A673 (cell line): ENCODE results near the gene MRGPRF. TPM values are rescaled to one million over a fixed set of nuclear protein-coding genes. Genes with fewer than 3 reads are reported as not detected.
A peak's percentile ranks its signal among the peaks of the same experiment; 100 is the strongest.

Experiments used
- BruUV-seq: library from RNA; stranded (reverse); fragments of 400-500 nt; replicated peaks from 2 replicates; lab custom pipeline; 2021; lab: Mats Ljungman, UMichigan
- CTCF ChIA-PET: fragments of 300-600 bp; sonication (Branson Sonifier 250); formaldehyde crosslinking; loops from one replicate; lab custom pipeline; 2022; ENCODE audit warnings: antibody characterized with exemption; lab: Charles Lee
- POLR2A ChIA-PET: fragments of 300-600 bp; sonication (Branson Sonifier 250); formaldehyde crosslinking; loops from one replicate; lab custom pipeline; 2022; ENCODE audit warnings: antibody characterized with exemption; ENCODE audit not compliant: low non-redundant PET; lab: Charles Lee
- DNase-seq: peaks from one replicate; pipeline ENCODE4 v3.0.0-alpha.2; 2015; ENCODE audit warnings: low spot score
- H3K27ac ChIP-seq: fragments of 200-600 bp; sonication (generic); 2 replicates; pipeline ENCODE4 v1.5.1; 2016; ENCODE audit warnings: mixed run types, low read depth, mild to moderate bottlenecking, mixed read lengths, antibody characterized with exemption, low read length; ENCODE audit not compliant: poor library complexity, severe bottlenecking
- H3K27me3 ChIP-seq: fragments of 200-600 bp; sonication (generic); replicated peaks from 2 replicates; pipeline ENCODE4 v1.6.1; 2017; ENCODE audit warnings: mixed run types, low read depth, mild to moderate bottlenecking, mixed read lengths, antibody characterized with exemption, low read length; ENCODE audit not compliant: insufficient read depth, poor library complexity
- H3K36me3 ChIP-seq: fragments of 200-600 bp; sonication (generic); 2 replicates; pipeline ENCODE4 v1.6.1; 2016; ENCODE audit warnings: mixed run types, mild to moderate bottlenecking, mixed read lengths, antibody characterized with exemption, low read length; ENCODE audit not compliant: insufficient read depth, poor library complexity, severe bottlenecking
- H3K4me1 ChIP-seq: fragments of 200-600 bp; sonication (generic); 2 replicates; pipeline ENCODE4 v1.6.1; 2017; ENCODE audit warnings: mixed run types, mild to moderate bottlenecking, mixed read lengths, antibody characterized with exemption, low read length; ENCODE audit not compliant: insufficient read depth, poor library complexity, severe bottlenecking
- H3K4me3 ChIP-seq: fragments of 200-600 bp; sonication (generic); 2 replicates; pipeline ENCODE4 v1.5.1; 2016; ENCODE audit warnings: low read depth, mixed run types, mild to moderate bottlenecking, mixed read lengths, low read length; ENCODE audit not compliant: poor library complexity, severe bottlenecking
- H3K9me3 ChIP-seq: fragments of 200-600 bp; sonication (generic); 2 replicates; pipeline ENCODE4 v1.6.1; 2016; ENCODE audit warnings: mixed run types, low read depth, mild to moderate bottlenecking, mixed read lengths, antibody characterized with exemption, low read length; ENCODE audit not compliant: poor library complexity, severe bottlenecking
- EZH2 ChIP-seq: fragments of 200-600 bp; sonication (generic); IDR thresholded peaks from 2 replicates; pipeline ENCODE4 v1.6.1; 2017; ENCODE audit warnings: borderline replicate concordance, low read depth, mild to moderate bottlenecking, mixed read lengths, antibody characterized with exemption, low read length; ENCODE audit not compliant: poor library complexity, severe bottlenecking
- intact Hi-C: fragments of 100-400 bp; cut with micrococcal nuclease; formaldehyde crosslinking; loops from one replicate; pipeline ENCODE4 v1.10.0; 2022; ENCODE audit not compliant: unreplicated experiment
- total RNA-seq: library from RNA; stranded (reverse); gene quantifications from 2 replicates; pipeline ENCODE4 v1.2.3, GENCODE V29; 2021
- TF ChIP-seq, protein P1 (sequence below): fragments of 300-800, 200-600 bp; sonication (generic); conservative IDR thresholded peaks from 2 replicates; pipeline ENCODE4 v1.5.1; 2017; ENCODE audit warnings: low read depth, mild to moderate bottlenecking, antibody characterized with exemption, low read length, moderate library complexity, mixed read lengths

MRGPRF gene
- total RNA-seq, 1 experiment from 2014 or later, result 9.3 TPM

DNA sequence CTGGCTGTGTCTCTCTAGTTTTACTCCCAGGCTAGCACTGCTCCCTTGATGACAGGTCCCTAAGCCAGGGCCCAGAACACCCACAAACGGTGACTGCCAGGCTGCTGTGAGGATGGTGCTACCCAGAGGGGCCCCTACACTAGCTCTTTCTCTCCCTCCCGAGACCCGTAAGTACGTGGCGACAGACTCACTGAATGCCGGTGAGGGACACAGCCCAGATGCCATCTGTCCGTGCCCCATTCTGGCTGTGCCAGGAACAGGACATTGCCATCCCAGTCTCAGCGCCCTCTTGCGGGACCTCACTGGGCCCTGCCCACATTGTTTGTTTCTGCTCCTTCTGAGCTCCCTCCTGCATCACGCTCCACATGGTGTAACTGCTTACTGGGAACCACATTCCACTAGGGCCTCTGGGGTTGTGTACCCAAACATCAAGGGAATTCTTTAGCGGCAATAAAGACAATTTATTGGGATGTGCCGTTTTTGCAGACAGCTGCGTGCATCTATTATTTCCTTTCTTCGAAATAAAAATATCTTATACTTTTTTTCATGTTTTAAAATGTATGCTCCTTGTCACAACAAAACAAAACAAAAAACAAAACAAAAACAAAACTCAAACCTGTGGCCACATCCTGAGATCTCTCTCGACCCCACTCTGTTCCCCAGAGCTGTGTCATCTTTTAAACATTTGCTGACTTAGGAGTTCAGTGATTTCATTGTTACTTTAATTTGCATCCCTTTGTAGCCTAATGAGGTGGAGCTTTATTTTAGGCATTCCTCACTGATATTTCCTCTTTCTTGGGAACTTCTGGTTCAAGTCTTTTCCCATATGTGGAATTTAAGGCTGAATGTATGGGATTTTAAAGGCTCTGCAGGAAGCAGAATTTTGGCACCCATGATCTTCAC lies 31.3 kb upstream of the MRGPRF start:
- Histone ChIP-seq H3K27me3 (no peaks in the 10 kb centered on the region), H3K4me1 (peaks cover 31% of the 10 kb centered on the region), H3K36me3 (no peaks in the 10 kb centered on the region), H3K27ac (peak overlapping the region; percentile 5), H3K9me3 (no peaks in the 10 kb centered on the region), H3K4me3 (no peak overlapping the region)
- TF ChIP-seq EZH2, result no peak
- TF ChIP-seq, protein P1, sequence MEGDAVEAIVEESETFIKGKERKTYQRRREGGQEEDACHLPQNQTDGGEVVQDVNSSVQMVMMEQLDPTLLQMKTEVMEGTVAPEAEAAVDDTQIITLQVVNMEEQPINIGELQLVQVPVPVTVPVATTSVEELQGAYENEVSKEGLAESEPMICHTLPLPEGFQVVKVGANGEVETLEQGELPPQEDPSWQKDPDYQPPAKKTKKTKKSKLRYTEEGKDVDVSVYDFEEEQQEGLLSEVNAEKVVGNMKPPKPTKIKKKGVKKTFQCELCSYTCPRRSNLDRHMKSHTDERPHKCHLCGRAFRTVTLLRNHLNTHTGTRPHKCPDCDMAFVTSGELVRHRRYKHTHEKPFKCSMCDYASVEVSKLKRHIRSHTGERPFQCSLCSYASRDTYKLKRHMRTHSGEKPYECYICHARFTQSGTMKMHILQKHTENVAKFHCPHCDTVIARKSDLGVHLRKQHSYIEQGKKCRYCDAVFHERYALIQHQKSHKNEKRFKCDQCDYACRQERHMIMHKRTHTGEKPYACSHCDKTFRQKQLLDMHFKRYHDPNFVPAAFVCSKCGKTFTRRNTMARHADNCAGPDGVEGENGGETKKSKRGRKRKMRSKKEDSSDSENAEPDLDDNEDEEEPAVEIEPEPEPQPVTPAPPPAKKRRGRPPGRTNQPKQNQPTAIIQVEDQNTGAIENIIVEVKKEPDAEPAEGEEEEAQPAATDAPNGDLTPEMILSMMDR, result peak; percentile 88
- intact Hi-C loops, result no loop called here
- POLR2A ChIA-PET, result interaction anchor here (0.5 kb wide), 1 partner anchor 206 kb away, joined by 5 read pairs; no protein-coding TSS in a partner anchor
- no TSS peak for BruUV-seq
- CTCF ChIA-PET, result interaction anchor here (0.7 to 1.2 kb wide), 4 partner anchors 17 to 37 kb away, joined by 3 to 7 read pairs (median 4); partner anchors contain the start of gene MRGPRF
- peak; percentile 89 for DNase-seq

DNA sequence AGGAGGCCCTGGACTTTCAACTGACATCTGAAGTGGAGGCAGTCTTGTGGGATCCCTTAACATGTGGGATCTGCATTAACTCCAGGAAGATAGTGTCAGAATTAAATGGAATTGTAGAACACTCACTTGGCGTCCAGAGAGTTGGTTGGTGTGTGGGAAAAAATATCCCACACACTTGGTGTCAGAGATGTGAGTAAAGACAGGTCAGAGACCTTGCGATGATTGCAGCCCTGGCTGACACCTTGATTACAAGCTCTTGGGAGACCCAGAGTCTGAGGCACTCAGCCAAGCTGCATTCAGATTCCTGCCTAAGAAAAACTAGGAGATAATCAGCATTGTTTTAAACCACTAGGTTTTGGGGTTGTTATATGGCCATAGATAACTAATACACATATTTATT lies 28.5 kb upstream of the MRGPRF start:
- intact Hi-C loops, result no loop called here
- TF ChIP-seq EZH2, result no peak
- TF ChIP-seq, protein P1, result no peak
- POLR2A ChIA-PET, result no interaction called here
- no peaks in the 10 kb centered on the region for H3K27me3 ChIP-seq
- peaks cover 25% of the 10 kb centered on the region for H3K4me1 ChIP-seq
- DNase-seq, result no peak
- no peak overlapping the region for H3K27ac ChIP-seq
- no TSS peak for BruUV-seq
- no peak overlapping the region for H3K4me3 ChIP-seq
- no peaks in the 10 kb centered on the region for H3K36me3 ChIP-seq
- CTCF ChIA-PET, result interaction anchor here (0.6 to 0.9 kb wide), 3 partner anchors 78 to 532 kb away, joined by 3 to 4 read pairs (median 3); no protein-coding TSS in a partner anchor
- no peaks in the 10 kb centered on the region for H3K9me3 ChIP-seq

DNA sequence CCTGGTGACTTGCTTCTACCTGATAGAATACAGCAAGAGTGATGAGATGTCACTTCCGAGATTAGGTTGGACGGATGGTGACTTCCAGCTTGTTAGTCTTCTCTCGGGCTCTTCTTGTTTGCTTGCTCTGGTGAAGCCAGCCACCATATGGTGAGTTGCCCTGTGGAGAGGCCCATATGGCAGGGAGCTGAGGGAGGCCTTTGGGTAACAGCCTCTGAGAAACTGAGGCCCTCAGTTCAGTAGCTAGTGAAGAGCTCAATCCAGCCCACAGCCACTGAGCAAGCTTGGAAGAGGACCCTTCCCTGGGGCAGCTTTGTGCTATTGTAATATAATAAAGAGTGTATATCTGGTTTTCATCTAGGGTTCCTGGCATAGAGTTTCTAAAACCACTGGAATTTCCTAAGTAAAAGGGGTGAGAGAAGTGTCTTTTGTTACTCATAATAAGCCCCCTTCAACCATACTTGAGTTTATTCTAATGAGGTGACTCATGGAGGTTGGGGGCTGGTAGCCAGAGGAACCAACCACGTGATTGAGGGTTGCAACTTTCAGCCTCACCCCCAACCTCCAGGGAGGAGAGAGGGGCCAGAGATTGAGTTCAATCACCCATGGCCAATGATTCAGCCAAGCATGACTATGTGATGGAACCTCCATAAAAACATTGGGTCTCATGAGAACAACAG lies 27.7 kb upstream of the MRGPRF start:
- DNase-seq, result peak; percentile 91
- Histone ChIP-seq H3K36me3 (no peaks in the 10 kb centered on the region), H3K9me3 (no peaks in the 10 kb centered on the region), H3K4me1 (peaks cover 25% of the 10 kb centered on the region), H3K27me3 (no peaks in the 10 kb centered on the region), H3K4me3 (no peak overlapping the region), H3K27ac (peak overlapping the region; percentile 41)
- intact Hi-C loops, result no loop called here
- BruUV-seq, result no TSS peak
- POLR2A ChIA-PET, result no interaction called here
- CTCF ChIA-PET, result no interaction called here
- TF ChIP-seq, protein P1, result no peak
- no peak for TF ChIP-seq EZH2
